ENCODE data around the gene QRSL1.
"Not testable (repeated sequence)": the region's sequence is repeated elsewhere in the genome, so short reads cannot be mapped to it uniquely, and the experiment has no call there.

The QRSL1 gene

GRCh38 chr6:106623039-106623438 lies 6.3 kb upstream of the QRSL1 start:
- no peak for DNase-seq (ENCODE audit: low spot score)

DNA sequence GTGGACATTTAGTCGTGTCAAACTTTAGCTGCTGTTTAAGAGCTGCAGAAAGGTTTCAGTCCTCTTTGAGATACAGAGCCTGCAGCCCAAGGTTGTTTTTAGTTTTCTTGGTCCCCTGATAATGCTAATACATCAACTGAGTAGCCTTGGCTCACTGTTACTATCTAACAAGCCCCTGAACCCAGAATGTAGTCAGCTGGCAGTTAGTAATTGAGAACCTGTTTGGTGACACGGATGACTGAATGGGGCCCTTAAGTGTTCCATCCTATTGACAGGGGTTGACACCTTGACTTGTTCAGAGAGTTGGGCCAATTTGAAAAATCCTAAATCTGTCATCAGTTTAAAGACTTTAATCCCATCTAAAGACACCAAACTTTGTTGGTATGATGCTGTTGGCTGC lies 2.9 kb upstream of the QRSL1 start:
- no peak for DNase-seq (ENCODE audit: low spot score)

GRCh38 chr6:106627760-106628159 lies 1.6 kb upstream of the QRSL1 start:
- DNase-seq (ENCODE audit: low spot score): not testable (repeated sequence)

GRCh38 chr6:106628658-106629102 lies 698 bp upstream of the QRSL1 start:
- no peak for DNase-seq (ENCODE audit: low spot score)

DNA sequence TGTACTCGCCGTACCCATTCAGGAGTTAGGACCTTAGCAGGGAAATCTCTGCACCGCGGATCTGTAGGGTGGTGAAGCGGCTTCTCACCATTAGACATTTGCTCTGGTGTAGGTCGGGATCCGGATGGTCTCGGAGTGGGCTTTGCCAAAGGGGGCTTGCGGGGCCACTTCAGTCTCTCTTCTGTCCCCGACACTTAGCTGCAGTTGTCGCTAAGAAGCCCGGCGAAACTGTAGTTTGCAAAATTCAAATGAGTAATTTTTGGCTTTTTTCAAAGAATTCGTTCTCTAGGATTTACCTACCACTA lies 433 bp downstream of the QRSL1 start:
- no peak for DNase-seq (ENCODE audit: low spot score)

GRCh38 chr6:106630366-106630765 lies 988 bp downstream of the QRSL1 start:
- DNase-seq (ENCODE audit: low spot score): no peak

DNA sequence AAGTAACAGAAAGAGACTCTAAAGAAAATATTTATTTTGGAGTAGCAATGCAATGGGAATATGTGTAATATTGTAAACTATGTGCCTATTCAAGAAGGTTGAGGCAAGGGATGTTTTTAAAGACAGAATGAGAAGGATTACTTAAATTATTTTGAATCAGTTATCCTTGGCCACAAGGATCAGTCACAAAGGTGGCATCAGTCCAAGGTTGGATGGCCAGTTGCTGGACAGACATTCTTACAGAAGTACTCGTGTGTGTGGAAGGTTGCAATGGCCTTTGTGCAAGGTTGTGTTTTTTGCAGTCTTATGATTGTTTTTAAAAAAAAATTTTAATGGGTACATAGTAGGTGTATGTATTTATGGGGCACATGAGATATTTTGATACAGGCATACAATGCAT lies 2.0 kb downstream of the QRSL1 start:
- no peak for DNase-seq (ENCODE audit: low spot score)

DNA sequence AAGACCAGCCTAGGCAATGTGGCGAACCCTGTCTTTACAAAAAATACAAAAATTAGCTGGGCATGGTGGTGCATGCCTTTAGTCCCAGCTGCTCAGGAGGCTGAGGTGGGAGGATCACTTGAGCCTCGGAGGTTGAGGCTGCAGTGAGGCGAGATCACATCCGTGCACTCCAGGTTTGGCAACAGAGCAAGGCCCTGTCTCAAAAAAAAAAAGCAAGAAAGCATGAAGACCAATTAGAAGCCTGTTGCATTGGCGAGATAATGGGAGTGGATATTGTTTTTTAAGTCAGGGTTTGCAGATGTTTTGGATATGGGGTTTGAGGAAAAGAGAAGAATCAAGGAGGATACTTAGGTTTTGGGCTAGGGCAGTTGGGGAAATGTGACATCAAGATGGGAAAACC lies 5.2 kb downstream of the QRSL1 start:
- no peak for DNase-seq (ENCODE audit: low spot score)

- DNase-seq (ENCODE audit: low spot score): no peak
These were observed 7.8 kb downstream of the QRSL1 start for GRCh38 chr6:106637051-106637716.

- no peak for DNase-seq (ENCODE audit: low spot score)
These were observed 8.5 kb downstream of the QRSL1 start for GRCh38 chr6:106637717-106638341.

DNA sequence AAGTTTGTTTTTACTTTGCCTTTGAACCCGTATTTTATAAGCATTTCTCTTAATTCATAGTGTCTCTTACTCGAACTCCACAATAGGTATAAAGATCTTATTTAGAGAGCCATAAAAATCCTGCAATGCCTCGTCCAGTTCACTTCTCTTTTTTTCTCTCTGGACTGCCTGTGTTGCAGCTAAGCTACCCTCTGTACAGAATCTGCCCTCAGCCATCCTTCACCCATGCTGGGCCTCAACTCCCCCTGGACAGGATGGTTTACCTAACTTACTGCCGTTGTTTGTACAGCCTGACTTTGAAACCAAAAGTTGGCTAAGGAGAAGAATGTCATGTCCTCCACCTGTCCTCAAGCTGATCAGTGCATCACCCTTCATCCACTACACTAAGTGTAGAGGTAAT lies 10.4 kb downstream of the QRSL1 start:
- DNase-seq (ENCODE audit: low spot score): no peak

DNA sequence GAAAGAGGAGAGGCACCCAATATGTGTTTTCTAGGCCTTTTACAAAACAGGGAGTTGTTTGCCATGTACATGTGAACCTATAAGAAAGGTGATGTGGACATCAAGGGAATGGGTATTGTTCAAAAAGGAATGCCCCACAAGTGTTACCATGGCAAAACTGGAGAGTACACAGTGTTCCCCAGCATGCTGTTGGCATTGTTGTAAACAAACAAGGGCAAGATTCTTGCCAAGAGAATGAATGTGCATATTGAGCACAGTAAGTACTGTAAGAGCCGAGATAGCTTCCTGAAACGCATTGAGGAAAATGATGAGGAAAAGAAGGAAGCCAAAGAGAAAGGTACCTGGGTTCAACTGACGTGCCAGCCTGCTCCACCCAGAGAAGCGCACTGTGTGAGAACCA lies 13.1 kb downstream of the QRSL1 start:
- no peak for DNase-seq (ENCODE audit: low spot score)

DNA sequence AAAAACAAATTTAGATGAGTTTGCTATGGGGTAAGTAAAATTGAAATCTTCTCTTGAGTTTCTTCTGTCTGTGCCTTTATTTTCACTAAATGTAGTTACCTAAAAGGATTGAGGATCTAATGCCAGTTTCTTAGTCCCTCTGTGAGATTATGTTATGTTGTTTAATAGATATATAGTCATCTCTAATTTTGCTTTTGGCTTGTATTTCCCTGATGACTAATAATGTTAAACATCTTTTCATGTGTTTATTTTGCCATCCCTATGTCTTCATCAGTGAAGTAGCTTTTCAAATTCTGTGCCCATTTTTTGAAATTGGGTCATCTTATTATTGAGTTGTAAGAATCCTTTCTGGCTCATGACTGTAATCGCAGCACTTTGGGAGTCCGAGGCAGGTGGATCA lies 13.7 kb downstream of the QRSL1 start:
- no peak for DNase-seq (ENCODE audit: low spot score)

DNA sequence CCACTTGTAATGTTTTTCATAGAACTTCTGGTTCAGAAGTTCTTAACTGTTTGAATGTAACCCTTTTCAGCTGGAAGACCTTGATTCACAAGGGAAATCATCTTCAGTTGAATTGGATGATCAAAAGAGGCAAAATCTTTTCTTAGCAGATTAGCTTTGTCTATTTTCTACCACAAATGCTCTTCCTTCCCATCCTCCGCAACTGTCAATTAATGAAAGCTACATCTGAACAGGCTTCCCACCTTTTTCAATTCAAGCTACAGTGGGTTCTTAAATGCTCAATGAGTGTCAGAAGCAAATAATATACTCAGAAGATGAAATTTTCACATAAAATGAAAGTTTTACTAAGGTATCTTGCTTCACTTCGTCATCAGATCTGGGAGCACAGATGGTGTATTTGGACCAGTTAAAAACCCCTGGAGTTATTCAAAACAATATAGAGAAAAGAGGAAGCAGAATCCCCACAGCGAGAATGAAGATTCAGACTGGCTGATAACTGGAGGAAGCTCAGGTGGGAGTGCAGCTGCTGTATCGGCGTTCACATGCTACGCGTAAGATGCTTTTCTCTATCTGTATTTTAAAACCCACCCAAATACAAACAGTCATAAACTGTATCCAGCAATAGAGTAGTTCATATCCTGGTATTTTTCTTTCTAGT lies 19.4 kb downstream of the QRSL1 start:
- DNase-seq (ENCODE audit: low spot score): no peak

GRCh38 chr6:106658469-106658868 lies 29.1 kb downstream of the QRSL1 start:
- no peak for DNase-seq (ENCODE audit: low spot score)

- no peak for DNase-seq (ENCODE audit: low spot score)
These were observed 30.5 kb downstream of the QRSL1 start for GRCh38 chr6:106659859-106660258.

GRCh38 chr6:106662458-106662857 lies 33.1 kb downstream of the QRSL1 start:
- no peak for DNase-seq (ENCODE audit: low spot score)

DNA sequence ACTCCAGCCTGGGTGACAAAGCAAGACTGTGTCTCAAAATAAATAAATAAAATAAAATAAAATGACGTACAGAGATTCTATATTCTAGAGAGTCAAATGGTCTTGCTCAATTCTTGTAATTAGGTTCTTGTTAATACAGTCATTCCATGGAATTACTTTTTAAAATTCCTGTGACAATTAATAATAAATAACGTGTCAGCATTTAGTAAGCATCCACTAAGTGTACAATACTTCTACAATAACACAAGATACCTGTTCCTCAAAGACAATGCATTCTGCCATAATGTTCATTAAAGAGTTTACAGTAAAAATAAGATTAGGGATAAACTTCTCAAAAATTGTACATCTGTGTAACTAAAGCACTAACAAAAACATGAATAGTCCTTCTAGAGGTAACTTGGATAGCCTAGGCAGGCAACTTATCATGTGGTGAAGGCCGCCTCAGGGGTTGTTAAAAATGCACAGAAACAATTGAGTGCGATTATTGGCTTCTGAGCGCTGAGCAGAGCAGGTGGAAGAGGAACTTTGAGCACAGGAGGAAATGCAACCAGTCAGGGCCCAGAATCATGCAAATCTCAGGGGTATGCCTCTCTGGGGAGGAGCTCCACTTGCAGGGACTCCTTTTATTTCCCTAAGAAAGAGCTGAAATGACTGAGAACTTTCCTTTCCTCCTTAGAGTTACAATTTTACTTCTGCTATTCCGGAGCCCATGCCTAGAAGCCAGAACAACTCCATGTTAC lies 37.1 kb downstream of the QRSL1 start:
- DNase-seq (ENCODE audit: low spot score): no peak

DNA sequence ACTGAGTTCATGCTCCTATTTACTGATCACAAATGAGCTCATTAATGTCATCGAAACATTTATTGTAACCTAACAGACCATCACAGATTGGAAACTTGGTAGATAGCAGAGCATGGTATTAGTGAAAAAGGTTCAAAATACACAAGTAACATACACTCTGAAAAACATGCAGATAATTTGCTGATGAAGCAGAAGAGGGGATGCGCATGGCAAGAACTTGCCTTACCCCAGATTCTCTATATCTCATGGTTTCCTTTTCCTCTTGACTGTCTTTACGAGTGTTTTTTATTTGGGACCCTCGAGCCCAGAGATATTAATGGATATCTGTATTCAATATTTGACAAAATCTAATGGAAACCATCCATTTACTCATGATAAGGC lies 37.6 kb downstream of the QRSL1 start:
- DNase-seq (ENCODE audit: low spot score): no peak

DNA sequence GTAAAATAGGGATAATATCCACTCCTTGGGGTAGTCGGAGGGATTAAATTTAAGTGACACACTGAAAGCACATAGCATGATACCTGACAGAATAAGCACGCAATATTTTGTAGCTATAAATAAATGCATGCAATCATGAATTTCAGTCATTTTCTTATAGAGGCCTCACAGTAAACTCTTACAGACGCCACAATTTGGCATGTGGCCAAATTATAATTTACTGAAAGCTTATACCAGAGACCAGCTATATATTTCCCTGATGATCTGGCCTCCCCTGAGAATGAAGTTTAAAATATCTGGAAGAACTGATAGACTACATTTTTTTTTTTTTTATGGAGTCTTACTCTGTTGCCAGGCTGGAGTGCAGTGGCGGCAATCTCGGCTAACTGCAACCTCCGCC lies 40.9 kb downstream of the QRSL1 start:
- DNase-seq (ENCODE audit: low spot score): no peak

- no peak for DNase-seq (ENCODE audit: low spot score)
These were observed 42.3 kb downstream of the QRSL1 start for GRCh38 chr6:106671651-106672050.

GRCh38 chr6:106674541-106675229 lies 45.3 kb downstream of the QRSL1 start:
- DNase-seq (ENCODE audit: low spot score): no peak

Data from CD4-positive, alpha-beta T cell treated with Interleukin-6 at 100 ng/mL for 8 hours (primary cell).